ENCODE data around the gene ACSBG1.

DNA sequence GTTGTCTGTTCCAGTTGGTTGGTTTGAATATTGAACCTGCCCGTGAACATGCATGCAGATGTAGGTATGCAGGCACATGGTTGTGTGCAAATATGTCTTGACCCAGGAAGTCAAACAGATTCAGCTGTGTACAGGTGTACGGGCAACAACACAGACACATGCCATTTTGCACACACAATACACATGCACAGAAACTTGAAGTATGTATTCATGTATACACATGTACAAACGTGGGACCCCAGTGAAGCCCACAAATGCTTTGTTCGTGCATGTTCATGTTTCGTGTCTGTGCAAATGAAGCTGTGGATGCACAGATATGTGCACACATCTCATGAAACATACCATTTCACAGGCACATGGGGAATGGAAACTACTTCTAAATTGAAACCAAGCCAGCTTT lies 54.5 kb downstream of the ACSBG1 start:
- TF ChIP-seq CTCF (conservative IDR thresholded peaks at IDR 0.05) (no peak), ZFX (IDR thresholded peaks at IDR 0.05) (no peak)
